ENCODE measurements around the gene LRMDA. TPM values are rescaled to one million over a fixed set of nuclear protein-coding genes. Genes with fewer than 3 reads are reported as not detected.

LRMDA gene
- polyA plus RNA-seq, 1 donor (not counting 4 experiments of a cell fraction or from before 2014, with no cell fraction given), result not detected

DNA sequence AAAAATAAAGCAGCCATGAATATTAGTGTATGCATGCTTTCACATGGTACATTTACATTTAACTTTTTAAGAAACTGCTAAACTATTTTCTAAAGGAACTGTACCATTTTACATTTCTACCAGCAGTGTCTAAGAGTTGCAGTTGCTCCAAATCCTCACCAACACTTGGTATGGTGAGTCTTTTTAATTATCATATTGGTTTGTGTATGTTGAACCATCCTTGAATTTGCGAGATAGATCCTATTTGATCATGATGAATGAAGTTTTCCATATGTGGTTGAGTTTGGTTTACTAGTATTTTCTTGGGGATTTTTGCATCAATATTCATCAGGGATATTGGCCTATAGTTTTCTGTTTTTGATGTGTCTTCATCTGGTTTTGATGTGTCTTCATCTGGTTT is 1057.2 kb downstream of the LRMDA start:
- Histone ChIP-seq H3K4me2 (ENCODE audit: control insufficient read depth, extremely low read depth, insufficient read depth, low read depth, low read length) (no peak overlapping the region), H3K27ac (ENCODE audit: control insufficient read depth, insufficient read depth, low read length) (no peak overlapping the region), H3K9me3 (ENCODE audit: control insufficient read depth, low read depth, low read length) (peaks cover 8% of the 10 kb centered on the region), H2AFZ (ENCODE audit: control insufficient read depth, low read length) (no peak overlapping the region), H3K9me1 (ENCODE audit: control insufficient read depth, extremely low read depth, insufficient read depth, low read length) (no peaks in the 10 kb centered on the region), H4K20me1 (ENCODE audit: control insufficient read depth, extremely low read depth, insufficient read depth, low read length) (no peaks in the 10 kb centered on the region), H3K4me3 (ENCODE audit: control insufficient read depth in 2 of 3, extremely low read depth in 1 of 3, insufficient read depth in 2 of 3, low read depth in 1 of 3, low read length in 3 of 3) (no peak overlapping the region), H3K4me1 (ENCODE audit: control insufficient read depth, extremely low read depth, insufficient read depth, low read length) (peaks cover 11% of the 10 kb centered on the region), H3K36me3 (ENCODE audit: control insufficient read depth in 2 of 2, extremely low read depth in 1 of 2, insufficient read depth in 2 of 2, low read length in 2 of 2) (no peaks in the 10 kb centered on the region), H3K27me3 (ENCODE audit: control insufficient read depth, extremely low read depth, insufficient read depth, low read length) (no peaks in the 10 kb centered on the region), H3K9ac (ENCODE audit: control insufficient read depth, extremely low read depth, insufficient read depth, low read length) (no peak overlapping the region), H3K79me2 (ENCODE audit: control insufficient read depth, insufficient read depth, low read length) (no peaks in the 10 kb centered on the region)
- dilution Hi-C loops (cut with MboI; ENCODE audit: extremely low pct_ligation_motif_present, low sequenced_read_pairs), result no loop called here
- DNase-seq (ENCODE audit: low read depth, low spot score) (no peak), FAIRE-seq (no peak)
- TF ChIP-seq, protein P1, sequence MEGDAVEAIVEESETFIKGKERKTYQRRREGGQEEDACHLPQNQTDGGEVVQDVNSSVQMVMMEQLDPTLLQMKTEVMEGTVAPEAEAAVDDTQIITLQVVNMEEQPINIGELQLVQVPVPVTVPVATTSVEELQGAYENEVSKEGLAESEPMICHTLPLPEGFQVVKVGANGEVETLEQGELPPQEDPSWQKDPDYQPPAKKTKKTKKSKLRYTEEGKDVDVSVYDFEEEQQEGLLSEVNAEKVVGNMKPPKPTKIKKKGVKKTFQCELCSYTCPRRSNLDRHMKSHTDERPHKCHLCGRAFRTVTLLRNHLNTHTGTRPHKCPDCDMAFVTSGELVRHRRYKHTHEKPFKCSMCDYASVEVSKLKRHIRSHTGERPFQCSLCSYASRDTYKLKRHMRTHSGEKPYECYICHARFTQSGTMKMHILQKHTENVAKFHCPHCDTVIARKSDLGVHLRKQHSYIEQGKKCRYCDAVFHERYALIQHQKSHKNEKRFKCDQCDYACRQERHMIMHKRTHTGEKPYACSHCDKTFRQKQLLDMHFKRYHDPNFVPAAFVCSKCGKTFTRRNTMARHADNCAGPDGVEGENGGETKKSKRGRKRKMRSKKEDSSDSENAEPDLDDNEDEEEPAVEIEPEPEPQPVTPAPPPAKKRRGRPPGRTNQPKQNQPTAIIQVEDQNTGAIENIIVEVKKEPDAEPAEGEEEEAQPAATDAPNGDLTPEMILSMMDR (optimal IDR thresholded peaks at IDR 0.05 in 1 of 3, IDR thresholded peaks at IDR 0.05 in 1 of 3, conservative IDR thresholded peaks at IDR 0.05 in 1 of 3; ENCODE audit: extremely low read depth in 1 of 3, insufficient read depth in 2 of 3, low read length in 3 of 3), result no peak
- TF ChIP-seq EZH2 (IDR thresholded peaks at IDR 0.05; ENCODE audit: low read length), result no peak

DNA sequence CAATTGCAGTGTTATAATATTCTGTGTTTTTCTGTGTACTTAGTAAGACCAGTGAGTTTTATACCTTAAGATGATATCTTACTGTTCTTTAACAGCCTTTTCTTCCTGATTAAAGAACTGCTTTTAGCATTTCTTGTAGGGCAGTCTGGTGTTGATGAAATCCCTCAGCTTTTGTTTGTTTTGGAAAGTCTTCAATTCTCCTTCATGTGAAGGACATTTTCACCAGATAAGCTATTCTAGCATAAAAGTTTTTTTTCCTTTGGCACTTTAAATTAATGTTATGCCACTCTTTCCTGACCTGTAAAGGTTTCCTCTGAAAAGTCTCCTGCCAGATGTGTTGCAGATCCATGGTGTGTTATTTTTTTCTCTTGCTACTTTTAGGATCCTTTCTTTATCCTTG is 1059.8 kb downstream of the LRMDA start:
- Histone ChIP-seq H4K20me1 (ENCODE audit: control insufficient read depth, extremely low read depth, insufficient read depth, low read length) (no peaks in the 10 kb centered on the region), H3K9me1 (ENCODE audit: control insufficient read depth, extremely low read depth, insufficient read depth, low read length) (no peaks in the 10 kb centered on the region), H3K4me1 (ENCODE audit: control insufficient read depth, extremely low read depth, insufficient read depth, low read length) (peaks cover 11% of the 10 kb centered on the region), H2AFZ (ENCODE audit: control insufficient read depth, low read length) (no peak overlapping the region), H3K36me3 (ENCODE audit: control insufficient read depth in 2 of 2, extremely low read depth in 1 of 2, insufficient read depth in 2 of 2, low read length in 2 of 2) (no peaks in the 10 kb centered on the region), H3K79me2 (ENCODE audit: control insufficient read depth, insufficient read depth, low read length) (no peaks in the 10 kb centered on the region), H3K4me3 (ENCODE audit: control insufficient read depth in 2 of 3, extremely low read depth in 1 of 3, insufficient read depth in 2 of 3, low read depth in 1 of 3, low read length in 3 of 3) (no peak overlapping the region), H3K9me3 (ENCODE audit: control insufficient read depth, low read depth, low read length) (peaks cover 8% of the 10 kb centered on the region), H3K27me3 (ENCODE audit: control insufficient read depth, extremely low read depth, insufficient read depth, low read length) (no peaks in the 10 kb centered on the region), H3K9ac (ENCODE audit: control insufficient read depth, extremely low read depth, insufficient read depth, low read length) (no peak overlapping the region), H3K4me2 (ENCODE audit: control insufficient read depth, extremely low read depth, insufficient read depth, low read depth, low read length) (no peak overlapping the region), H3K27ac (ENCODE audit: control insufficient read depth, insufficient read depth, low read length) (no peak overlapping the region)
- FAIRE-seq (no peak), DNase-seq (ENCODE audit: low read depth, low spot score) (no peak)
- no peak for TF ChIP-seq EZH2 (IDR thresholded peaks at IDR 0.05; ENCODE audit: low read length)
- TF ChIP-seq, protein P1 (optimal IDR thresholded peaks at IDR 0.05 in 1 of 3, IDR thresholded peaks at IDR 0.05 in 1 of 3, conservative IDR thresholded peaks at IDR 0.05 in 1 of 3; ENCODE audit: extremely low read depth in 1 of 3, insufficient read depth in 2 of 3, low read length in 3 of 3), result no peak
- dilution Hi-C loops (cut with MboI; ENCODE audit: extremely low pct_ligation_motif_present, low sequenced_read_pairs), result no loop called here

Measured in keratinocyte (primary cell).